Activated naive CD8-positive, alpha-beta T cell treated with anti-CD3 and anti-CD28 coated beads, Interleukin-2, amount 50 U/mL, for 16 hours (primary cell): ENCODE measurements around the gene GLT8D2.

ENCODE experiments used
- DNase-seq: peaks from one replicate; pipeline ENCODE4 v3.0.0-alpha.2; 2020; ENCODE audit warnings: low read depth, low spot score

GLT8D2 gene, protein sequence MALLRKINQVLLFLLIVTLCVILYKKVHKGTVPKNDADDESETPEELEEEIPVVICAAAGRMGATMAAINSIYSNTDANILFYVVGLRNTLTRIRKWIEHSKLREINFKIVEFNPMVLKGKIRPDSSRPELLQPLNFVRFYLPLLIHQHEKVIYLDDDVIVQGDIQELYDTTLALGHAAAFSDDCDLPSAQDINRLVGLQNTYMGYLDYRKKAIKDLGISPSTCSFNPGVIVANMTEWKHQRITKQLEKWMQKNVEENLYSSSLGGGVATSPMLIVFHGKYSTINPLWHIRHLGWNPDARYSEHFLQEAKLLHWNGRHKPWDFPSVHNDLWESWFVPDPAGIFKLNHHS

DNA sequence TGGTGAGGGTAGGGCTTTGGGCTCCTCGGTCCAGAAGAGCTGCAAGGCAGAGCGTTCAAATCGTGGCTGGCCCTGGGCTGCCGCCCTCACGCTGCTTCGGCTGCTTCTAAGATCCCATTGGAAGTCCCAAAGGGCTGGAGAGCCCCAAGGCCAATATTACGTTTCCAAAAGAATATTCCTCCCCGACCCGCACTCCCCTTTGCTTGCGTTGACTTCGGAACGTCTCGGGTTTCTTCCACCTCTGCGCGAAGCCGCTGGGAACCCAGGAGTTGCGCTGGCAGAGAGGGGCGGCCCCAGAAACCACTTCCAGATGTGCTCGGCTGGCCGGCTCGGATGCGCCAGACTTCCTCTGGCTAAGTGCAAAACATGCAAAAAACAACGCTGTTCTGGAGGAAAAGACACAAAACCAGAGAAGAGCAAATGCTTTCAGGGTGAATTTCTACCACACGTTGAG is at the start of gene GLT8D2:
GLT8D2 (minus strand) TSS at position 285 of the 454 bp plus-strand sequence. CDS start 30,539 bp downstream, outside the sequence.
- DNase-seq, result no peak

DNA sequence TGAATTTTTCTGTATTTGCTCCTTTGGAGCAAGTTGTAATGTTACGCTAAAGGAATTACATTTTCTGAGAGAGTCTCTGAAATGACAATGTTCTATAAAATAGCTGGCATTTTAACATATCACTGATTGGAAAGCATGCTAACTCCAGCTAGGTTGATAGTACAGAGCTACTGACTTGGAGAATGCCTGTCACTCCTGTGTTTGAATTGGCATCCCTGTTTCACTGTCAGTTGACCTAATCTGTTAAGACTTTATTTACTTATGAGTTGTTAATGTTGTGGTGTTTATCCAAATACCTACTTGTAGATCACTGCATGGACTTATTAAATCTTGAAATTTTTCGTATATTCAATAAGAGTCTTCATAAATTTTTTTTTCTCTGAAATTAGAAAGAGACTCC is 48.0 kb upstream of the GLT8D2 start:
- DNase-seq, result no peak

DNA sequence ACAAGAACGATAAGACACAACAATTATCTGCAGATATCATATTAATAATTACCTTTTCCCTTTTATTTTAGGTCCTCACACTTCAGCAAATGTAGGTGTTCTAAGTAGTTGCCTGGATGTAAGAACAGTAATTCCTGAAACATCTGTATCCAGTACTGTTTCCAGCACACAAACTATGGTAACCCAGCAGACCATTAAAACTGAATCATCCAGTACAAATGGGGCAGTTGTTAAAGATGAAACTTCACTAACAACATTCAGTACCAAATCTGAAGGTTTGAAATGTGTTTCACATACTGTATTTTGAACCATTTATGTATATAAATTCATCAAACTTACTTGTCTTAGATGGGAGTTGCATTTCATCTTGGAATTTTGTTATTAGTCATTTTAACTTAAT is 45.3 kb upstream of the GLT8D2 start:
- DNase-seq, result no peak

DNA sequence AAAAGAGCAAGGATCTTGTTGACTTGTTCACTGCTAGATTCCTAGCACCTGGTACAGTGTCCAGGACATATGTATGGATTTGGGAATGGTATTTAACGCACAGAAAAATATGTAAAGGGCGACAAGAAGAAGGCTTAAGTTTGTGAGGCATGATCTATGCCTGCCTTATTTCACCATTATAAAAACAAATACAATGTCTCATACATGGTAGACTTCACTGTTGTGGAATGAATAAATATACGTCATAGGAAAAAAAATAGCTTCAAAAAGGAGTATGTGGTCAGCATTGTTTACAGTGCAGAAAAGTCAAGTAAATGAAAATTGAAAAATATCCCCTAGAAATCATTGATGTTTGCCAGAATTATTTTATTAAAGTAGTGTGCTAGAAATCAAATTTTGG is 44.3 kb upstream of the GLT8D2 start:
- no peak for DNase-seq

DNA sequence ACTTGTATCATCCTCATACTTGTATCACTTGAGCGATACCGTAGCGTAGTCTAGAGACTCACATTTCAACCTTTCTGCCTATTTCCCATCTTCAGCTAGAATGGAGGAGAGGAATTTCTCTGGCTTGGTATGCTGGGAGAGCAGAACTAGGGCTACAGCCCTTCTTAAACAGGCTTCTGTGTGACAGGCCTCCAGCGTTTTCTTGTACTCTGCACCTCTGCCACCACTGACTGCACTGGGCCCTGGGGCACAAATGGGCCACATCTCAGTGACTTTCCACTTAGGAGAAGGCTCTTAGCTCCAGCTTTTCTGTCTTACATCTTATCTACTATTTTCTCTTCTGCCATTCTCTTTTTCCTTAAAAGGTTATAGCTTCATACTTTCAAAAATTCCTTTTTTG is 41.1 kb upstream of the GLT8D2 start:
- DNase-seq, result no peak

DNA sequence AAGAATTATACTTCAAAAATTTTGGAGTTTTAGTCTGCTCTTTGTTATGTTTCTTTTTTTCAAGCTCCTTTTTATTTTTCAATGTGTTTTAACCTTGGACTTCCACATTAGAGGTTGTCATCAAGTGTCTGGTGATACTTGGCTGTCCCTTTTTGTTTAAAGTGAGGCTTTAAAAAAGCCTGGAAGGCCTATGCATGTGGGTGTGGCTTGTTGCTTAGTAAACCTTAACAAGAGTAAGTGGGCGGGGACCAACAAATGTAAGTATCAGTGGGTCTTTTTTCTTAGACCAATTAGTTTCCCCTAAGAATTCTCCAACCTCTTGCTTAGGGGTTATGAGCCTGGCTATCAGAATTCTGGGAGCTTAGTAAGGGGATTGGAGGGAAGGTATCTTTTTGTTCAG is 40.7 kb upstream of the GLT8D2 start:
- DNase-seq, result no peak

DNA sequence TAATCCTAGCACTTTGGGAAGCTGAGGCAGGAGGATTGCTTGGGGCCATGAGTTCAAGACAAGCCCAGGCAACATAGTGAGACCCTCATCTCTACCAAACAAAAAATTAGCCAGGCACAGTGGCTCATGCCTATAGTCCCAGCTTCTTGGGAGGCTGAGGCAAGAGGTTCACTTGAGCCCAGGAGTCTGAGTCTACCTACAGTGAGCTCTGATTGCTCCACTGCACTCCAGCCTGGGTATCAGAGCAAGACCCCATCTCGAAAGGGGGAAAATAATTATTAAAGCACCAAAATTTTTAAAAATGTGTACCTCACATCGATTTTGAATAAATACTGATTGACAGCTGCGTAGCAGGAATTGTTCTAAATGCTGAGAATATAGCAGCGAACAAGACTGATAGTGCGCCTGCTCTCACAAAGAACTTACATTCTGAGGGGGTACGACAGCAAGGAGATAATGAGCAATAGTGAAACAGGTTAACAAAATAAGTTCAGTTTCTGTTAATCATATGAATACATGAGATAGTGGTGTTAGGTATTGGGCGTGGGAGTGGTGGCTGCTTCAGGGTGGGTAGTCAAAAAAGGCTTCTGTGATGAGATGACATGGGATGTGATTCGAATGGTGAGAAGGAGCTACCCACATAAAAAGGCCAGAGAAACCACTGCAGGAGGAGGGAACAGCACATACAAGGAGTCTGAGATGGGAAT is 33.9 kb upstream of the GLT8D2 start:
- DNase-seq, result no peak

DNA sequence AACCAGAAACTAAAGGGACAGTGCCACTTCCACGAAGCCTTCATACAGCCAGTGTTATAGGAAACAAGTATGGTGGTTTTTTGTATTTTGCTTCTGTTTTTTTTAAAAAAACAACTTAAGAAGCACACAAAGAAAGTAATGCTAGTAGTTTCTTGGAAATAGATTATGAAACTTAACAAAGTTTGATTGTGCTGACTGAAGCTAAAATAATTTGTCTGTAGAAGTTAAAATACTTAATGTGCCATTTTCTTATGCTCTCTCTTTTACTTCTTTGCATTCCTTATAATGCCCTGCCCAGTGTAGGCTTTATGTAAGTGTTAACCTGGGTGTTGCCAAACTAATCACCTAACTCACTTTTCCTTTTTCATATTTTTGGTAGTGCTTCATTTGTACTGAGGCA is 30.8 kb upstream of the GLT8D2 start:
- no peak for DNase-seq

DNA sequence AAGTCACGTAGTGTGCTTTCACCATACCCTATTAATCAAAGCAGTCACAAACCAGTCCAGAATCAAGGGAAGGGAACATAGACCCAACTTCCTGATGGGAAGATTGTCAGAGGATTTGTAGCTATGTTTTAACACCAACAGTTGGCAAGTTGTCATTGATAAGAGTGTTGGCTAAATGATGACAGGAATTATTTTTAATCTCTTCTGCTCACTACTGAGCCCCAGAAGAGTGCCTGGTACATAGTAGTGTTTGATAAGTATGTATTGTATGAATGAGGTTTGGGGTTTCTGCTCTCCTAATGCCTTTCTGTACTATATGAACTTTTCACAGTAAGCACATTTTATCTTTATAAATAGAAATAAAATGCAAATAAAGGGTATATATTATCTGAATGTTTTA is 29.0 kb upstream of the GLT8D2 start:
- no peak for DNase-seq

DNA sequence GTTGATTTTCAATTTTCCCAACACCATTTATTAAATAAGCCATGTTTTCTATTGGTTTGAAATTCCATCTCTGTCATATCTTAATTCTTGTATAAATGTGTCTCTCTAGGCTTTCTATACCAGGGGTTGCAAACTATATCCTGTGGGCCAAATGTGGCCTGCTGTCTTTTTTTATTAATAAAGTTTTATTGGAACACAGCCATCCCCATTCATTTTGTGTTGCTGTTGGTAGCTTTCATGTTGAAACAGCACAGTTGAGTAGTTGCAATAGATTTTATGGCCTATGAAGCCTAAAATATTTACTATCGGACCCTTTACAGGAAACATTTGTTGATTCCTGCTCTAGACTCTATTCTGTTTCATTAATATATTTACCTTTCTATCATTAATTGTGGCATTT is 23.7 kb upstream of the GLT8D2 start:
- no peak for DNase-seq

DNA sequence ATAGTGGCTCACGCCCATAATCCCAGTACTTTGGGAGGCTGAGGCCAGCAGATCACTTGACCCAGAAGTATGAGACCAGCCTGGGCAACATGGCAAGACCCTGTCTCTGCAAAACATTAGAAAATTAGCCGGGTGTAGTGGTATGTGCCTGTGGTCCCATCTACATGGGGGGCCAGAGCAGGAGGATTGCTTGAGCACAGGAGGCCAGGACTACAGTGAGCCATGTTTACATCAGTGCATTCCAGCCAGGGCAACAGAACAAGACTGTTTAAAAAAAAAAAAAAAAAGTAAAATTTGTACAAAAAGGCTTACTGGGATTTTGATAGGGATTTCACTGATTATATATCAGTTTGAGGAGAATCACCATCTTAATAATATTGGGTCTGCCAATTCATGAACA is 22.1 kb upstream of the GLT8D2 start:
- no peak for DNase-seq

DNA sequence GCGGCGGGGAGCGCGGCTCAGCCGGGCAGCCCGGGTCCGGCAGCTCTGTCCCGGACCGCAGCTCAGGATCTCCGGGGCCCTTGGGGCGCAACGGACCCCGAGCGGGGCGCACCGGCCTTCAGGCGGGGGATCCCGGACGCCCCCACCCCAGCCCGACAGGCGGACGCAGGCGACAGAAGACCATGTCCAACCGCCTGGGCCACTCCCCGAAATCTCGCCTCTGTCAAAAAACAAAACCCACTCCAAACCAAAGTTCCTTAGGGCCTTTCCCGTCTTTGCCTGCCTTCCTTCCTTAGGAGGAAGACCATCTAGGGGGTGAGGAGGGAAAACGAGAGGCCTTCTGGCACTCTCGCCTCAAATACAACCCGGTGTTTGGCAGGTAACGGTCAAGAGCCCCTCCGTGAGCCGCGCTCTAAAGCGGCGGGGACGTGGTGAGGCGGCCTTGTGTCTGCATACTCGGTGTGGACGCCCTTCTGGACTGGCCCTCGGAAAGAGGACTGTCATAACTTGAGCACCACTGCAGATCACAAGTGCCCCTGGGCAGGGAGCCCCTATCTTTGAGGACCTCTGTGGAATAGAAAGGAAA is 14.9 kb upstream of the GLT8D2 start:
- DNase-seq, result no peak

DNA sequence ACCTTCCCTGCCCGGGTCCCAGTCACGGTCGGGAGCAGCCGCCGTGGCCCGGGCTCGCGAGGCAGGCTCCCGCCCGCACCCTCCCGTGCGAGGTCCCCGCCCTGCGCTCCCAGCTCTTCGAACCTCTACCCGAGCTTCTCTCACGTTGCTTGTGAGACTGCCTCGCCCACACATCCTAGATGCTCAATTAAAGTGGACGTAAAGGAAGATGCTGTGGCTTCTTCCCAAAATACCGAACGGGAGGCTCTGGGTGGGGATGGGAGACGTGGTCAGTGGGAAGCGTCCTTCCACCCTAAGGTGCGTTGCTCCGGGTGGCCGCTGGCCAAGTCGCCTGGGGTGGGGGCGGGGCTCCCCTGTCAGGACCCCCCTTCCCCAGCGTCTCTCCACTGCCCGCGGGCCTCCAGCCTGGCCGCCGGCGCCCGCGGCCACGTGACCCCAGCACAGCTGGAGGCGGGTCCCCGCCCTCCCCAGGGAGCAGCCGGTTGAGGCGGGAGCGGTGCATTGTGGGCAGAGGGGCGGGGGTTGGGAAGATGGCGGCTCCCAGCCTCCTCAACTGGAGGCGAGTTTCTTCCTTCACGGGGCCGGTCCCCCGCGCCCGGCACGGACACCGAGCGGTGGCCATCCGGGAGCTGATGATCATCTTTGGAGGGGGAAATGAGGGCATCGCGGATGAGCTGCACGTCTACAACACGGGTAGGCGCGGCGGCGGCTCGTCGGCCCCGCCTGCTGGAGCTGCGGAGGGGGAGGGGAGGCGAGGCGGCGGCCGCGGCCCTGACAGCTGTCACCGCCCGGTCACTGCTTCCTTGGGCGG is 14.2 kb upstream of the GLT8D2 start, which contains the start of gene HCFC2:
HCFC2 (plus strand) TSS at position 501 of the 811 bp plus-strand sequence; CDS start at position 531, 30 bp downstream.
- peak; percentile 77 for DNase-seq

DNA sequence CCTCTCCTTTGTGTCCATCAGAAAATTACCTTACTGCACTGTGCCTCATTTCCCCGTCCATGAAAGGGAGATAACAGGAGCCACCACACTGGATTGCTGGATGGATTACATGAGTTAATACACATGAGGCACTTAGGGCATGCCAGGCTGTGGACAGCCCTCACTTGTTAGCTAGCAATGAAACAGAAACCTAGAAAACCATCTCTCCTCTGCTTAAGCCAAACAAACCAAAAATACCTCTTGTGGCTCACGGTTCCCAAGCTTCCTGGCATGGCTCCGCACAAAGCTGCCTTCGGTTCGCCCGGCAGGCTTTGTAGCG is 13.7 kb upstream of the GLT8D2 start:
- DNase-seq, result no peak

DNA sequence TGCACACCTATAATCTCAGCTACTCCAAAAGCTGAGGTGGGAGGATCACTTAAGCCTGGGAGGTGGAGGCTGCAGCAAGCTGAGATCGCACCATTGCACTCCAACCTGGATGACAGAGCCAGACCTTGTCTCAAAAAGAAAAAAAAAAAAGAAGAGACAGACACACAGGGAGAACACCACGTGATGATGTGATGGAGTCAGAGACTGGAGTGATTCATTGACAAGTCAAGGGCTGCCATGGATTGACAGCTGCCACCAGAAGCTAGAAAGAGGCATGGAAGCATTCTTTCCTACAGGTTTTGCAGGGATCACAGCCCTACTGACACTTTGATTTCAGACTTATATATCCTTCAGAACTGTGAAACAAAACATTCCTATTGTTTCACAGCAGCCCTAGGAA is 10.8 kb upstream of the GLT8D2 start:
- no peak for DNase-seq

DNA sequence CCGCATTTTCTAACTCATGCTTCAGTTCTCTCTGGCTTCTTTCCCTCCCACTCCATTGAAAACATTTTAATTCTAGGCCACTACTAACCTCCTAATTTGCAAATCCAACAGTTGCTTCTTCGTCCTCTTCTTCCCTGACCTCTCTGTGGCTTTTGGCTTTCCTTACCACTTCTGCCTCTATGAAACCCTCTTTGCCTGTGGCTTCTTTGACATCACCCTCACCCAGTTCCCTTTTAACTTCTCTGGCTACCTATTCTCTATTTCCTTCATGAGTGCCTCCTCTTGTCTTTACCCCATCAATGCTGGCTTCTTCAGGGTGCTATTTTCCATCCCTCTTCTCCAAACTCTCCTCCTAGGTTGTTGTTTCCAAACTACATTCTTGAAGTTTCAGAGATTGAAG is 10.0 kb upstream of the GLT8D2 start:
- DNase-seq, result no peak

DNA sequence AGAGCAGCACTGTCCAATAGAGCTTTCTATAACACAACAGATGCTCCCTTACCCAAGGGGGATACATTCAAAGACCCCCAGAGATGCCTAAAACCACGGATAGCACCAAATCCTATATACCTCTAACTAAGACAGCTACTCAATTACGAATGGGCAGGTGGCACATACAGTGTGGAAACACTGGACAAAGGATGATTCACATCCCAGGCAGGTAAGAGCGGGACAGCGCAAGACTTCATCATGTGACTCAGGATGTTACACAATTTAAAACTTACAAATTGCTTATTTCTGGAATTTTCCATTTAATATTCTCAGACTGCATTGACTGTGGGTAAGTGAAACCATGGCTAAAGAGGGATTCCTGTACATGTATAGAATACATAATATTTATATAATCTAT is 8.8 kb upstream of the GLT8D2 start:
- no peak for DNase-seq

DNA sequence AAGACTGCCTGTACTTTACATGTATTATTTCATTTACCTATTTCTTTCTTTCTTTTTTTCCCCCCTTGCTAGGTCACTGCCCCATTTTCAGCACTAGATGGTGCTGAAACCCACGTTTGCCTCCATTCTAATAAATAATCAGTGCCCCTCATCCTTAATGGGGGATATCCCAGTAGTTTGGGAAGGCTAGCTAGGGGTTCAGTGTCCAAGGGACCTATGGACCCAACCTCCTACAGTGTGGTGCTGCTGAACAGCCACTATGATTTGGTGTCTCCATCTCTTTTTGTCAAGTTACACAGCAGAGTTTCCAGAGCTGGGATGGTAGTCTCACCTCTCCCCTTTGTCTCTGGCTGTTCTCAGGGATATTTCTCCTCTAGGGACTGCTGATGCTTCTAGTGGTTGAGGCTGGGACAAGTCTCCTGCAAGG is 7.8 kb upstream of the GLT8D2 start:
- DNase-seq, result no peak

DNA sequence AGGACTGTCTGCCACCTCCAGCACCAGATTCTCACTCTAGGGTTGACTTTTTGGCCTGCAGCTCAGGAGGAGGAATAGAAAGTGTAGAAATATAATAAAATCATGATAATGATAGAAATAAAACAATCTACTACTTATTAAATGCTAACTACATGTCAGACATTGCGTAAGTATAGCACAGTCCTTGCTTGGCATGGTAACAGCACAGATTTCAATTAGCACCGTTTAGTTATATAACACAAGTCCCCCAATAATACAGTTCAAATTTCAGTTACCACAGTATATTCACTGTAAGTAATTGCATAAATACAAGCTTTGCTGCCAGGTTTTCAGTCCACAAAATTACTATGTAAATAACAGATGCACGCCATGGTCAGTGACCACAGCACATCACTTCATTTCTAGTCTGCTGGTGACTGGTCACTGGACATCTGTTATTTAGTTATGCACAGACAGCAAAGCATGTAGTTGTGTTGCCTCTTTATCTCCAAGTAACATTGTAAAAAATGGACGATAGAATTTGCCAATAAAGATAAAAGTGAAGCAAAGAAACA is 6.5 kb upstream of the GLT8D2 start:
- no peak for DNase-seq

DNA sequence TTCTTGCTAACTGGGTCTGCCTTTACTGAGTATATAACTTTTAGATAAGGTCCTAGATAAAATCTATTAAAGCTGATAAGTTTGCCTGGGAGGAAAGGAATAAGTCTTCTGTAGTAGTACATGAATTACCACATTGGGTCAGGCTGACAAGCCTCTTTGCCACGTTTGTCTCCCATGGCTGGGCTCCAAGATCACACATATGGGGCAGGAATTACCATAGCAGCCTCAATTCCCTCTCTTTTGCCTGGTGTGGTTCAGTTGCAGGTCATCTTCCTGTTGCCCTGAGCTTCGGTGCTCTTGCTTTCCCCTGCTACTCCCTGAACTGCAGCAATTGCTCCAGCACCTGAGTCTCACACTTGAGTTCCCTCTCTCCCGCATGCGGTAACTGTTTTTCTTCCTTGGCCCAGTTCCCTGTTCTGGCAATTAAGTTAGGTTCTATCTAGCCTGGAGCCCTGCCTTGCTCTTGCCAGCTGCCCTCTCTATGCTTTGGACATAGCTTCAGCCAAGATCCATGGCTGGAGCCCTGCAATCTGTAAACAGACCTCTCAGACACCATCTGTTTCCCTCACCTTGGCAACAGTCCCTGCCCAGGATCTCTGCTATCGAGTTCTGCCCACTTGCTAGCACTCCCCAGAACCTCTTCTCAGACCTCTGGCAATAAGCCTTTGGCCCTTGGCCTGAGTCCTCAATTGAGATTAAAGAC is 5.8 kb upstream of the GLT8D2 start:
- no peak for DNase-seq
